H1 (cell line): ENCODE results near the gene GRID2.

Experiments
- EP300 ChIP-seq, 2 experiments: IDR thresholded peaks; 1 replicate in 1 of 2; 2 replicates in 1 of 2; pipeline ENCODE4 v1.6.1; 2011 to 2012; ENCODE audit warnings: low read depth in 2 of 2, low read length in 2 of 2, mild to moderate bottlenecking in 2 of 2, borderline replicate concordance in 1 of 2, inconsistent platforms in 1 of 2, moderate library complexity in 1 of 2
- TEAD4 ChIP-seq: IDR thresholded peaks from 2 replicates; pipeline ENCODE4 v1.6.1; 2012; ENCODE audit warnings: low read depth, low read length, inconsistent platforms, mixed read lengths

DNA sequence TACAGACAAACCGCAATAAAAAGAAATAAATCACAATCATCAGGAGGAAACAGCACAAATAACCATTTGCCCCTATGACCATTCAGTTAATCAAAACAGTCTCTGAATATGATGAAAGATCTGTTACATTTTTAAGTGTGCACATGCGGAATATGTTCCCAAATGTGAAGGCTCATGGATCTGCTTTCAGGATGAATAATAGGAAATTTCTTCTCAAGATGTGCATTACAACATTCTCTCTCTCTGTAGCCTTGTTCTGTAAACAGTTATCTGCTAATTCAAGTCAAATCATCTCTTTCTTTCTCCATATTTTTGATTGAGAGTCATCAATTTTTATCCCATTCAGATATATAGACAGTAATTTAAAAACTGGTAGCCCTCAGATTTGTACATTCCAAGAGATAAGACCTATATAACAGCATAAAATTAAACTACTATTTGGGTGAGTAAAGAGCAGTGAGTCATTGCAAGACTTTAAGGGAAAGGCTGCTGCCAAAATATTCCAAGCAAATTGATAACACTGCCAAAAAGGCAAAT is 1090.8 kb downstream of the GRID2 start:
- no peak for TF ChIP-seq TEAD4
- TF ChIP-seq EP300 (IDR thresholded peaks at IDR 0.05; ENCODE audit: borderline replicate concordance in 1 of 2, low read depth in 2 of 2, low read length in 2 of 2) = no peak
